ENCODE data around the gene LMNA. TPM values are rescaled to one million over a fixed set of nuclear protein-coding genes. Genes with fewer than 3 reads are reported as not detected.

The LMNA gene
- total RNA-seq, 1 experiment from 2014 or later, result 499 TPM

DNA sequence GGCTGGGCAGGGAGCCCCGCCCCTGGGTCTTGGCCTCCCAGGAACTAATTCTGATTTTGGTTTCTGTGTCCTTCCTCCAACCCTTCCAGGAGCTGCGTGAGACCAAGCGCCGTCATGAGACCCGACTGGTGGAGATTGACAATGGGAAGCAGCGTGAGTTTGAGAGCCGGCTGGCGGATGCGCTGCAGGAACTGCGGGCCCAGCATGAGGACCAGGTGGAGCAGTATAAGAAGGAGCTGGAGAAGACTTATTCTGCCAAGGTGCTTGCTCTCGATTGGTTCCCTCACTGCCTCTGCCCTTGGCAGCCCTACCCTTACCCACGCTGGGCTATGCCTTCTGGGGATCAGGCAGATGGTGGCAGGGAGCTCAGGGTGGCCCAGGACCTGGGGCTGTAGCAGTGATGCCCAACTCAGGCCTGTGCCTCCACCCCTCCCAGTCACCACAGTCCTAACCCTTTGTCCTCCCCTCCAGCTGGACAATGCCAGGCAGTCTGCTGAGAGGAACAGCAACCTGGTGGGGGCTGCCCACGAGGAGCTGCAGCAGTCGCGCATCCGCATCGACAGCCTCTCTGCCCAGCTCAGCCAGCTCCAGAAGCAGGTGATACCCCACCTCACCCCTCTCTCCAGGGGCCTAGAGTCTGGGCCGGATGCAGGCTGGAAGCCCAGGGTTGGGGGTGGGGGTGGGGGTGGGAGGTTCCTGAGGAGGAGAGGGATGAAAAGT is 20.4 kb downstream of the LMNA start:
- Mint-ChIP-seq H3K27me3 (ENCODE audit: unreplicated experiment) (no peaks in the 10 kb centered on the region), H3K9me3 (ENCODE audit: low read depth, unreplicated experiment) (no peaks in the 10 kb centered on the region), H3K4me1 (ENCODE audit: low read depth, unreplicated experiment) (peaks cover 10% of the 10 kb centered on the region), H3K27ac (ENCODE audit: unreplicated experiment) (peak overlapping the region; percentile 84), H3K36me3 (ENCODE audit: insufficient read depth, unreplicated experiment) (peaks cover 91% of the 10 kb centered on the region), H3K4me3 (ENCODE audit: low read depth, unreplicated experiment) (no peak overlapping the region)
- intact Hi-C loops (cut with micrococcal nuclease; ENCODE audit: unreplicated experiment), result no loop called here
- BruUV-seq (replicated peaks), result no TSS peak
- no peak for DNase-seq
- no peak for TF ChIP-seq CTCF (IDR thresholded peaks at IDR 0.05; ENCODE audit: unreplicated experiment)
- CTCF ChIA-PET, result interaction anchor here (0.9 kb wide), 1 partner anchor 40 kb away, joined by 4 read pairs; no protein-coding TSS in a partner anchor

GRCh38 chr1:156135930-156136871 is 21.7 kb downstream of the LMNA start:
- Mint-ChIP-seq H3K9me3 (ENCODE audit: low read depth, unreplicated experiment) (no peaks in the 10 kb centered on the region), H3K27ac (ENCODE audit: unreplicated experiment) (peak overlapping the region; percentile 50), H3K27me3 (ENCODE audit: unreplicated experiment) (no peaks in the 10 kb centered on the region), H3K4me1 (ENCODE audit: low read depth, unreplicated experiment) (no peaks in the 10 kb centered on the region), H3K4me3 (ENCODE audit: low read depth, unreplicated experiment) (no peak overlapping the region), H3K36me3 (ENCODE audit: insufficient read depth, unreplicated experiment) (peaks cover 91% of the 10 kb centered on the region)
- TF ChIP-seq CTCF (IDR thresholded peaks at IDR 0.05; ENCODE audit: unreplicated experiment), result no peak
- BruUV-seq (replicated peaks), result no TSS peak
- CTCF ChIA-PET, result interaction anchor here (0.9 kb wide), 1 partner anchor 41 kb away, joined by 4 read pairs; no protein-coding TSS in a partner anchor
- no peak for DNase-seq
- intact Hi-C loops (cut with micrococcal nuclease; ENCODE audit: unreplicated experiment), result no loop called here

GRCh38 chr1:156136970-156137483 is 22.5 kb downstream of the LMNA start:
- CTCF ChIA-PET, result no interaction called here
- Mint-ChIP-seq H3K4me1 (ENCODE audit: low read depth, unreplicated experiment) (no peaks in the 10 kb centered on the region), H3K9me3 (ENCODE audit: low read depth, unreplicated experiment) (no peaks in the 10 kb centered on the region), H3K36me3 (ENCODE audit: insufficient read depth, unreplicated experiment) (peaks cover 89% of the 10 kb centered on the region), H3K4me3 (ENCODE audit: low read depth, unreplicated experiment) (no peak overlapping the region), H3K27me3 (ENCODE audit: unreplicated experiment) (no peaks in the 10 kb centered on the region), H3K27ac (ENCODE audit: unreplicated experiment) (no peak overlapping the region)
- no peak for DNase-seq
- BruUV-seq (replicated peaks), result TSS peak; percentile 17
- no peak for TF ChIP-seq CTCF (IDR thresholded peaks at IDR 0.05; ENCODE audit: unreplicated experiment)
- intact Hi-C loops (cut with micrococcal nuclease; ENCODE audit: unreplicated experiment), result no loop called here

DNA sequence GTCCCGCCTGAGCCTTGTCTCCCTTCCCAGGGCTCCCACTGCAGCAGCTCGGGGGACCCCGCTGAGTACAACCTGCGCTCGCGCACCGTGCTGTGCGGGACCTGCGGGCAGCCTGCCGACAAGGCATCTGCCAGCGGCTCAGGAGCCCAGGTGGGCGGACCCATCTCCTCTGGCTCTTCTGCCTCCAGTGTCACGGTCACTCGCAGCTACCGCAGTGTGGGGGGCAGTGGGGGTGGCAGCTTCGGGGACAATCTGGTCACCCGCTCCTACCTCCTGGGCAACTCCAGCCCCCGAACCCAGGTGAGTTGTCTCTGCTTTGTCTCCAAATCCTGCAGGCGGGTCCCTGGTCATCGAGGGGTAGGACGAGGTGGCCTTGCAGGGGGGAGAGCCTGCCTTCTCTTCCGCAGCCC is 24.0 kb downstream of the LMNA start:
- Mint-ChIP-seq H3K4me3 (ENCODE audit: low read depth, unreplicated experiment) (no peak overlapping the region), H3K36me3 (ENCODE audit: insufficient read depth, unreplicated experiment) (peaks cover 90% of the 10 kb centered on the region), H3K4me1 (ENCODE audit: low read depth, unreplicated experiment) (no peaks in the 10 kb centered on the region), H3K9me3 (ENCODE audit: low read depth, unreplicated experiment) (no peaks in the 10 kb centered on the region), H3K27me3 (ENCODE audit: unreplicated experiment) (no peaks in the 10 kb centered on the region), H3K27ac (ENCODE audit: unreplicated experiment) (peak overlapping the region; percentile 73)
- no peak for TF ChIP-seq CTCF (IDR thresholded peaks at IDR 0.05; ENCODE audit: unreplicated experiment)
- CTCF ChIA-PET, result no interaction called here
- intact Hi-C loops (cut with micrococcal nuclease; ENCODE audit: unreplicated experiment), result no loop called here
- DNase-seq, result no peak
- BruUV-seq (replicated peaks), result no TSS peak
